Stimulated activated CD8-positive, alpha-beta memory T cell treated with anti-CD3 and anti-CD28 coated beads, Interleukin-15, amount 100 ng/mL, for 24 hours (primary cell): ENCODE measurements around the gene TNS1.

Experiments used
- DNase-seq: peaks from one replicate; pipeline ENCODE4 v3.0.0-alpha.2; 2020; ENCODE audit warnings: low read depth

Gene TNS1

DNA sequence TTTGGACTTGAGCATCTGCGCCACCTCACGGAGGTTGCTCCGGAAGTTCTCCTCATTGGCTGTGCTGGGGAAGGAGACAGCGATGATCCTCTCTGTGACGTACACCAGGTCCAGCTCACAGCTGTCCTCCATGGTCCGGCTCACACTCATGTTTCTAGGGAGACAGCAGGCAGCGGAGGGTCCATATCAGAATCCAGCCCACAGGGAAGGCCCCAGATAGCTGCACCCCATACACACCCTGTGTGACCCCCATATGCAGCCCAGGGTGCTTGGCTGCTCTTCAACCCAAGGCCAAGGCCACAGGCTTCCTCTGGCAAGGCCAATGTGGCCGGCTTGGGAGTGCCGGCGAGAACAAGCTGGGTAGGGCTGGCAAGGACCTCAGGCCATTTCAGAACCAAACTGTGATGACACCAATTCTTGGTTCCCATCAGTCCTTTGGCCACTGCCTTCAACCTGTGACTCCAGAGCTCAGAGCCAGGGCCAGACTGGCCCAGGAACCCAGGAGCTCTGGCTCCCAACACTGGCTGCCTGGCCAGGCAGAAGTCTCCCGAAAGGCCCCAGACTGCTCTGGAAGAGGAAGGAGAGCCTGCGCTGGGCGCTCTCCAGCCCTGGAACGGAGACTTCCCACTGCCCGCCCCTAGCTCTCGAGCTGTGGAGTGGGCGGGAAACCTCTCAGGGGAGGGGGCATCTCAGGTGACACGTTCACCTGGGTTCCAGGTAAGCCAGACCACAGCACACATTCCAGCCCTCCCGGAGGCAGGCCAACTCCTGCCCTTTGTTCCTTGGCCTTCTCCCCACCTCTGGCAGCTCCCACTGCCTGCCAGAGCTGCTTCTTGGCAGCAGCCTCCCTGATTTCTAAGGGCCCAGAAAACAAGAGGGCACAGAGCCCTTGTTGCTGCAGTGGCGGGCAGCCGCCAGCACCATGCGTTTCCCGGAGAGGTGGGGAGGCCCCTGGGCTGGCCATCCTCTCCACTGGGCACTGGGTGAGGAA lies 104.7 kb downstream of the TNS1 start:
- no peak for DNase-seq

- no peak for DNase-seq
Measured at GRCh38 chr2:217897091-217897715, 105.6 kb downstream of the TNS1 start.

- DNase-seq: no peak
Measured at GRCh38 chr2:217895070-217895635, 107.6 kb downstream of the TNS1 start.

DNA sequence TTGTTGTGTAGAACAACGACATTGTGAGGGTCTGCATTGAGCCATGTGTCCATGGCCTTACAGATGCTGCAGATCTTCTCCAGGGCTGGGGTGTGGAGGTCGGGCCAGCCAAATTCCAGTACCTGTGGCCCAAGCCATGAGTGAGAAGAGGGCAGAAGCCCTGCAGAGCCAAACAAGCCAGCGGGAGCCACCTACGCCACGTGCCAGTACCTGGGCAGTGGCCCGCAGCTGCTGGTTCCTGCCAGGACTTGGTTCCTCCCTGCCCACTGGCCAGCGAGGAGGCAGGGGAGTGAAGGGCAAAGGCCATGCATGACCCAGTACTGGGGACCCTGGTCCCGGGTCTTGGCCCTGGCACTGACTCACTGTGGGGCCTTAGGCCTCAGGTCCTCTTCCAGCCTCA lies 109.4 kb downstream of the TNS1 start:
- DNase-seq: no peak

DNA sequence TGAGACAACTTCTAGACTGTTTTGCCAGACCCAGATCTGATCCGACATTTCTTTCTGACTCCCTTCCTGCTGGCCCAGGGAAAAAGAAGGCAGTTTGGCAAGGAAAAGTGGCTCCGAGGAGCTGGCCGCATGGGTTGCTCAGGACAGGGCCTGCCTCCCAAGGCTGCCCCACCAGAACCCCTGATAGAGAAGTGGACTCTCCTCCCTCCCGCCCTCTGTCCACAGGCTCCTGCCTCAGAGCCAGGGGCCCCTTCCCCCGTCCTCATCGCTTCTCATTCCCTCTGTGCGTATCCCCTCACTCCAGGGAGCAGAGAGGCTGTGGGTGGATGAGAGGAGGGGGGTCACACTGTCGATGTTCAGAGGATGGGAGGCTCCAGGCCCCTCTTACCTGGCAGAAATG lies 110.2 kb downstream of the TNS1 start:
- no peak for DNase-seq

DNA sequence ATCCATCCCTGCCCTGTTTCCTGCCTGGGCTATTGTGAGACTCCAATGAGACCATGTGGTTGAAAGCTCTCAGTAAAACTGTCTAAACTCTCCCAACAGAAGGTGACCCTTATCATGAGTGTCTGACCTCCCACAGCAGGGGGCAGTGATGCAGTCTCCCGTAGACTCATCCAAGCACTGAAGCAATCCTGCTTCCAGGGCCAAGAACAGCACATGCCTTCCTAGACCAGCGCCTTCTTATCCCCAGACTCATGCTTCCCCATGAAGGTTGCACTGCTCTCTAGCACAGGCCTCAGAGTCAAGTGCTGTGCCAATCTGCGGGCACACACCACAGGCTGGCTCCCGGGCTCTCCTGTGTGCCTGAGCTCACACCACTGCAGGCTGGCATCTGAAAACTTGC lies 112.3 kb downstream of the TNS1 start:
- DNase-seq: no peak

GRCh38 chr2:217889656-217890055 lies 113.1 kb downstream of the TNS1 start:
- no peak for DNase-seq

- DNase-seq: no peak
Measured at GRCh38 chr2:217887841-217888701, 114.7 kb downstream of the TNS1 start.

GRCh38 chr2:217886720-217887309 lies 116.0 kb downstream of the TNS1 start:
- DNase-seq: peak; percentile 33

DNA sequence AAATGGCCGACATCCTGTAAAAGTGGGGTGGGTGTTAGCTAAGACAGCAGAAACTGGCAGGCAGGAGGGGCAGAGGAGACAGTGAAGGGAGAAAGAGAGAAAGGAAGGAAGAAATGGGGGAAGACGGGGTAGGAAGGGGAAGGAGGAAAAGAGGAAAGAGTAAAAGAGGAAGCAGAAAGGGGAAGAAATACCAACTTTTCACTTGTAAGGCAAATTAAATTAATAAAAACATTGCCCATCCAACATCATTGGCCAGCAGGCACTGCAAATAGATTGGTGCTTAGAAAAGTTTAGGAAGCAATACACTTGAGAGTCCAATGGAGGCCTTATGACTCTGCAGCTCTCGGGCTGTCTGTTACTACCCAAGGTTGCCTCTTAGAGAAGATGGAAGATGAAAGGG lies 116.7 kb downstream of the TNS1 start:
- no peak for DNase-seq

GRCh38 chr2:217884985-217885384 lies 117.8 kb downstream of the TNS1 start:
- no peak for DNase-seq

GRCh38 chr2:217880891-217881290 lies 121.9 kb downstream of the TNS1 start:
- DNase-seq: no peak

DNA sequence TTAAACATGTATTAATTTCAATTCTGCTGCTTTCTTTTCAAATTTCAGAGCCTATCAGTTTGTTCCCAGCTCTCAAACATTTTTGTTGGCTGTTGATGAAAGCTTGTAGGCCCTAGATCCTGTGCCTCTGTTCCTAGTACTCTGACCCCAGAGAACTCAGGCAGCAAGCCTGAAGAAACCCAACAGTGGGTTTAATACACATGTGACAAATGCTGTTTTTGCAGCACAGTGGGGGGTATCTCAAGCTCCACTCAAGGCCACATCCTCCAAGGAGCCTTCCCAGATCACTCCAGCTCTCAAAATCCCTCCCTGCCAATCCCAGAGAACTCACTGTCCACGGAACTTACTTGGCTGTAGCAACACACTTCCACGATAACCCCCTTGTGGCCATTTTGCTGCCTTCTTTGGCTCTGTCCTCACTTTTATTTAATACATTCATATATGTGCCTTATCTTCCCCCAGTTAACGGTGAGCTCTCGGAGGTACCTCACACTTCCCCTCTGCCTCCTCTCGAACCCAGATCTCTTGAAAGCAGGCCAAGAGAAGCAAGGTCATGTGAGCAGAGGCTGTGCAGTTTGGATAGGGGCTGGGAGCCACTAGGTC lies 122.4 kb downstream of the TNS1 start:
- DNase-seq: no peak

DNA sequence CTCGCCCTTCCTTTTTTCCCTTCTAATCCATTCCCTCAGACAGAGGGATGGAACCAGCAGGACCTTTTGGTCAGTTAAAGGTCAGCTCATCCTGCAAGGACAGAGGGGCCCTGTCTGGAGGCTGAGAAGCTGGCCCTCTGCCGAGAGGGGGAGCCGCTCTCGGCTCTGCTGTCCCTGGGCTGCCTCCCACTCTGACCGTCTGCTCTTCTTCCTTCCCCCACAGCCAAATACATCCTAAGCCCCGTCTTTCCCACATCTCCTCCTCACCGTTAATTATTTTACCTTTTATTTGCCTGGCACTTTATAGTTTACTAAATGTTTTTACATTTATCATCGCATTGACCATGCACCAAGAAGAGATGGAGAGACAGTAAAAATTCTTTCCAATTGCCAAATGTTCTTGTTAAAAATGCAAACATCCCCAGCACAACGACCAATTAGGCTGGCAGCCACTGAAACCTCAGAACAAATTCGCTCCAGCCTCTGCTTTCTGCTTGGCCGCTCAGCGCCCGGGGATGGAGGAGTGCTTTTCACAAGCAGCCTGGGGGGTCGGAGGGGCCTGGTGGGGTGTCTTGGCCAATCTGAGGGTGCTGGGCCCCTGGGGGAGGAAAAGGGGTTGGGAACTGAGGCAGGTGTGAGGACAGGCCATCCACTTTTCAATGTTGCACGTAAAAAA lies 123.7 kb downstream of the TNS1 start:
- DNase-seq: no peak

DNA sequence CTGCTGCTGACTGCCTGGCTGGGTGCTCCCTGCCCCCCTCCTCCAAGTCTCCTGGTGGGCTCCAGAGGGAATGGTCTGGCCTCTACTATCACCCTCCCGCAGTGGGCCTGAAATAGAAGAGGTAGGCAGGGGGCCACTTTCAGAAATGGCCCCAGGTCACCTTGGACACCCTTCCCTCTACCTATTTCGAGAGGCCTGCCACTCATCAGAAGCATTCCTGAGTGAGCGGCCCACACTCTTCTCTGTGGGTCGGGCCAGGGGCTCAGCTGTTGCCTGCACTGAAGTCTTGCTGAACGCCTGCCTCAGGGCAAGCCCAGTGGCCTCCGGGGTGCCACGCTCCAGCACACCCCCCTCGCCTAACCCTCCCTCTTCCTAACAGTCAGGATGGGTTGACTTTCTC lies 124.9 kb downstream of the TNS1 start:
- no peak for DNase-seq

DNA sequence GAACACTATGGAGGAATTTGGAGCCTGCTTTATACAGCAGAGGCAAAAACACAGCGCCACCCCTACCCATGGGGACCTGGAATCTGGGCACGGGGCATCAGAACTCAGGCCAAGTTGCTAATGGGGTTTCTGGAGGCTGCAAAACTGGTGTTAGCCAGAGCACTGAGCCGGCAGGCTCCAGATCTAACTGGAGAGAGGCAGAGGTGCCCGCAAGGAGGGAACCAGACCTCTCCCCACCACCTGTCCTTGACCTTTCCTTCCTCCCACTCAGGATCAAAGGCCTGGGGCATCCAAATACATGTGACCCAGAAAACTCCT lies 126.6 kb downstream of the TNS1 start:
- DNase-seq: no peak

- no peak for DNase-seq
Measured at GRCh38 chr2:217875556-217876252, 127.1 kb downstream of the TNS1 start.

DNA sequence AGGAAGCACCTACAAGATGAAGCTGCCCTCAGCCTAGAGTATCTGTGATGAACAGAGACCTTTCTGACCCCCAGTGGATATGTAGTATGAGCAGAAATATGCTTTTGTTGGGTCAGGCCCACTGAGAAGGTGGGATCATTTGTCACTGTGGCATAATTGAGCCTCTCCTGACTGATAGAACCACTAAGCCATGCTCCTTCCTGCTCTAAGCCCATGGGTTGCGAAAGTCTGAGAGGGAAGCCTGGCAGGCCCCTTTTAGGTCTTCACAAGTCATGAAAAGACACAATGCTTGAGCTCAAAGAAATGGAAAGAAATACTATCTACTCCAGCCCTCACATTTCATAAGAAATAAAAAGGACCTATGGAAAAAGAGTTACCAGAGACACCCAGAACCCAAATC lies 127.7 kb downstream of the TNS1 start:
- DNase-seq: no peak

GRCh38 chr2:217873371-217873770 lies 129.4 kb downstream of the TNS1 start:
- no peak for DNase-seq

GRCh38 chr2:217872319-217872718 lies 130.5 kb downstream of the TNS1 start:
- DNase-seq: no peak
